Keratinocyte (primary cell): ENCODE data around the gene DNAJB8. TPM values are rescaled to one million over a fixed set of nuclear protein-coding genes. Genes with fewer than 3 reads are reported as not detected.

Source experiments
- DNase-seq: peaks from one replicate; pipeline ENCODE4 v3.0.0-alpha.2; 2011; ENCODE audit warnings: low read depth, missing footprints, low spot score
- FAIRE-seq: peaks from 2 replicates; lab custom pipeline; 2011; peaks lifted over from hg19 to GRCh38; lab: Jason Lieb, UNC
- H2AFZ ChIP-seq: 2 replicates; pipeline ENCODE4 v1.6.0; 2012; ENCODE audit warnings: low read length, control low read depth, inconsistent platforms; ENCODE audit not compliant: control insufficient read depth
- H3K27ac ChIP-seq: 2 replicates; pipeline ENCODE4 v1.5.1; 2011; ENCODE audit warnings: low read length; ENCODE audit not compliant: control insufficient read depth, insufficient read depth
- H3K27me3 ChIP-seq: 3 replicates; pipeline ENCODE4 v1.6.0; 2011; ENCODE audit warnings: low read length; ENCODE audit not compliant: control insufficient read depth, insufficient read depth; ENCODE audit errors: extremely low read depth
- H3K36me3 ChIP-seq, 2 experiments: 2 replicates in 1 of 2; 3 replicates in 1 of 2; pipeline ENCODE4 v1.5.1; 2011; ENCODE audit warnings: low read length in 2 of 2, mild to moderate bottlenecking in 1 of 2; ENCODE audit not compliant: control insufficient read depth in 2 of 2, insufficient read depth in 2 of 2; ENCODE audit errors: extremely low read depth in 1 of 2
- H3K4me1 ChIP-seq: 3 replicates; pipeline ENCODE4 v1.5.1; 2011; ENCODE audit warnings: low read length; ENCODE audit not compliant: control insufficient read depth, insufficient read depth; ENCODE audit errors: extremely low read depth
- H3K4me2 ChIP-seq: 3 replicates; pipeline ENCODE4 v1.6.0; 2011; ENCODE audit warnings: low read depth, low read length; ENCODE audit not compliant: control insufficient read depth, insufficient read depth; ENCODE audit errors: extremely low read depth
- H3K4me3 ChIP-seq, 3 experiments: fragments of 200-600 bp in 1 of 3; sonication (generic) in 1 of 3; 2 replicates in 2 of 3; 3 replicates in 1 of 3; pipeline ENCODE4 v1.5.1; 2011 to 2016; ENCODE audit warnings: low read length in 3 of 3, mild to moderate bottlenecking in 3 of 3, control low read depth in 2 of 3, inconsistent platforms in 1 of 3, low read depth in 1 of 3, mixed read lengths in 1 of 3, mixed run types in 1 of 3, moderate library complexity in 1 of 3; ENCODE audit not compliant: control insufficient read depth in 2 of 3, insufficient read depth in 2 of 3; ENCODE audit errors: extremely low read depth in 1 of 3
- H3K79me2 ChIP-seq: 2 replicates; pipeline ENCODE4 v1.6.0; 2012; ENCODE audit warnings: low read length; ENCODE audit not compliant: control insufficient read depth, insufficient read depth
- H3K9ac ChIP-seq: 3 replicates; pipeline ENCODE4 v1.6.0; 2011; ENCODE audit warnings: low read length; ENCODE audit not compliant: control insufficient read depth, insufficient read depth; ENCODE audit errors: extremely low read depth
- H3K9me1 ChIP-seq: 3 replicates; pipeline ENCODE4 v1.6.0; 2011; ENCODE audit warnings: low read length; ENCODE audit not compliant: control insufficient read depth, insufficient read depth; ENCODE audit errors: extremely low read depth
- H3K9me3 ChIP-seq: 2 replicates; pipeline ENCODE4 v1.5.1; 2012; ENCODE audit warnings: low read depth, low read length; ENCODE audit not compliant: control insufficient read depth
- H4K20me1 ChIP-seq: 3 replicates; pipeline ENCODE4 v1.6.0; 2011; ENCODE audit warnings: low read length; ENCODE audit not compliant: control insufficient read depth, insufficient read depth; ENCODE audit errors: extremely low read depth
- CTCF ChIP-seq, 3 experiments: IDR thresholded peaks in 1 of 3; conservative IDR thresholded peaks in 1 of 3; optimal IDR thresholded peaks in 1 of 3; 2 replicates in 2 of 3; 3 replicates in 1 of 3; pipeline versions ENCODE3 to v1.5.1; 2011; ENCODE audit warnings: low read length in 3 of 3, mild to moderate bottlenecking in 3 of 3, moderate library complexity in 2 of 3, control low read depth in 1 of 3, inconsistent platforms in 1 of 3; ENCODE audit not compliant: insufficient read depth in 2 of 3; ENCODE audit errors: extremely low read depth in 1 of 3
- EZH2 ChIP-seq: IDR thresholded peaks from one replicate; pipeline ENCODE4 v1.6.1; 2012; ENCODE audit warnings: inconsistent platforms, mild to moderate bottlenecking, low read length, moderate library complexity
- dilution Hi-C: fragments of 300-500 bp; cut with MboI; formaldehyde crosslinking; loops from one replicate; pipeline ENCODE4 v1.7.0; 2020; ENCODE audit warnings: low sequenced_read_pairs; ENCODE audit not compliant: extremely low pct_ligation_motif_present
- polyA plus RNA-seq, 5 experiments: library from polyadenylated mRNA; depleted of rRNA in 3 of 5; stranded (reverse) in 3 of 5; stranded (forward) in 1 of 5; unstranded in 1 of 5; fragments of >200 nt; gene quantifications; 1 replicate in 1 of 5; 2 replicates in 3 of 5; 3 replicates in 1 of 5; pipeline versions ENCODE4 v1.2.1 to v1.2.3, GENCODE V29; 2011 to 2012; ENCODE audit warnings: missing spikeins in 2 of 5, low read depth in 1 of 5, low replicate concordance in 1 of 5

The DNAJB8 gene
- polyA plus RNA-seq, 1 donor (not counting 4 experiments of a cell fraction or from before 2014, with no cell fraction given) = not detected

GRCh38 chr3:128471110-128471509 is 4.4 kb upstream of the DNAJB8 start:
- Histone ChIP-seq H3K27ac (no peak overlapping the region), H3K79me2 (no peaks in the 10 kb centered on the region), H3K27me3 (peaks cover 37% of the 10 kb centered on the region), H4K20me1 (no peaks in the 10 kb centered on the region), H3K9ac (no peak overlapping the region), H3K4me2 (no peak overlapping the region), H2AFZ (no peak overlapping the region), H3K4me3 (no peak overlapping the region), H3K9me1 (no peaks in the 10 kb centered on the region), H3K36me3 (no peaks in the 10 kb centered on the region), H3K9me3 (no peaks in the 10 kb centered on the region), H3K4me1 (no peaks in the 10 kb centered on the region)
- FAIRE-seq = no peak
- TF ChIP-seq EZH2 = no peak
- TF ChIP-seq CTCF (optimal IDR thresholded peaks at IDR 0.05 in 1 of 3, IDR thresholded peaks at IDR 0.05 in 1 of 3, conservative IDR thresholded peaks at IDR 0.05 in 1 of 3; ENCODE audit: extremely low read depth in 1 of 3, insufficient read depth in 2 of 3, low read length in 3 of 3) = no peak
- no peak for DNase-seq
- dilution Hi-C loops = no loop called here

- TF ChIP-seq EZH2 (no peak), CTCF (optimal IDR thresholded peaks at IDR 0.05 in 1 of 3, IDR thresholded peaks at IDR 0.05 in 1 of 3, conservative IDR thresholded peaks at IDR 0.05 in 1 of 3; ENCODE audit: extremely low read depth in 1 of 3, insufficient read depth in 2 of 3, low read length in 3 of 3) (no peak)
- peaks cover 40% of the 10 kb centered on the region for H3K27me3 ChIP-seq
- no peak overlapping the region for H3K9ac ChIP-seq
- DNase-seq (no peak), FAIRE-seq (no peak)
- no peaks in the 10 kb centered on the region for H3K9me3 ChIP-seq
- no peaks in the 10 kb centered on the region for H3K79me2 ChIP-seq
- H3K4me1 ChIP-seq = no peaks in the 10 kb centered on the region
- no peaks in the 10 kb centered on the region for H4K20me1 ChIP-seq
- H3K4me3 ChIP-seq = no peak overlapping the region
- H3K36me3 ChIP-seq = no peaks in the 10 kb centered on the region
- dilution Hi-C loops = no loop called here
- no peak overlapping the region for H3K27ac ChIP-seq
- no peak overlapping the region for H2AFZ ChIP-seq
- no peak overlapping the region for H3K4me2 ChIP-seq
- H3K9me1 ChIP-seq = no peaks in the 10 kb centered on the region
These were observed 3.6 kb upstream of the DNAJB8 start for GRCh38 chr3:128470134-128470899.
